ENCODE data around the gene RTN4RL1.

DNA sequence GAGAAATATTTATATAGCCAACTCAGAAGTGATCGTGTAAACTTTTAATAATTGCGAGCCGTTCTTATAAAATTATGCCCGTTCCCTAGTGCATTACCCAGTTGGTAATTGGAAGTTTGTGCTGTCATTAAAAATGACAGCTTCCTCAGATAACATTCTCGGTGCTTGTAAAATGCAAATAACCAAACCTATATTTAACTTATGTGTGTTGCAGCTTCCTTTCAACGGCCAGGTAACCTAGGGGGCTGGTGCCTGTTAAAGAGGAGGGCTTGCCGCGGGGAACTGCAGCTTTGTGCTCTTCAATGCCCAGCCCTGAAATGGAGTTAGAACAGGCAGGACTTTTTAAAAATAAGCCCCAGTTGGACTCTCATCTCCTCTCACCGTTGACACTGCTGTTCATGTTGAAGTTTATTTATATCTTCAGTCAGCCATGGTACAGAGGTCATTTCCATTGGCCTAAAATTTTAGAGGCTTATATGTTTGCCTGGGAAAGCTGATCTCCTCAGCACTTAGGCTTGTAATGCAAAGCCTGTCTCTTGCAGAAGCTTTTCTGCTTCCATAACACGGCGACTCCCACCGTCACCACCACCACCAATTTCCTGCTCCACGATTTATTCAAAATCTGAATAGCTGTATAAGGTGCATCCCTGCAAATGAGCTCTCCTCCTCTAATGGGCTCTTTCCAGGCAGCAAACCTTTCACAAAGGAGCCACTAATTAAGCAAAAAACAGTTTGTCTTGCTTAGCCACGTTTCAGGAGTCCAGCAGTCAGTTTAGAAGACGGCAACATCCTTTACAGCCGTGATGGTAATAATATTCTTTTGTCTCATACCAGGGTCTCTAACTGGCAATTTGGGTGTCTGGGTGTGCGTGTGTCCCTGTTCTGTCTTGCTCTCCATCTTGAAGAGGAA lies 120.6 kb downstream of the RTN4RL1 start:
- TF ChIP-seq, protein P1, sequence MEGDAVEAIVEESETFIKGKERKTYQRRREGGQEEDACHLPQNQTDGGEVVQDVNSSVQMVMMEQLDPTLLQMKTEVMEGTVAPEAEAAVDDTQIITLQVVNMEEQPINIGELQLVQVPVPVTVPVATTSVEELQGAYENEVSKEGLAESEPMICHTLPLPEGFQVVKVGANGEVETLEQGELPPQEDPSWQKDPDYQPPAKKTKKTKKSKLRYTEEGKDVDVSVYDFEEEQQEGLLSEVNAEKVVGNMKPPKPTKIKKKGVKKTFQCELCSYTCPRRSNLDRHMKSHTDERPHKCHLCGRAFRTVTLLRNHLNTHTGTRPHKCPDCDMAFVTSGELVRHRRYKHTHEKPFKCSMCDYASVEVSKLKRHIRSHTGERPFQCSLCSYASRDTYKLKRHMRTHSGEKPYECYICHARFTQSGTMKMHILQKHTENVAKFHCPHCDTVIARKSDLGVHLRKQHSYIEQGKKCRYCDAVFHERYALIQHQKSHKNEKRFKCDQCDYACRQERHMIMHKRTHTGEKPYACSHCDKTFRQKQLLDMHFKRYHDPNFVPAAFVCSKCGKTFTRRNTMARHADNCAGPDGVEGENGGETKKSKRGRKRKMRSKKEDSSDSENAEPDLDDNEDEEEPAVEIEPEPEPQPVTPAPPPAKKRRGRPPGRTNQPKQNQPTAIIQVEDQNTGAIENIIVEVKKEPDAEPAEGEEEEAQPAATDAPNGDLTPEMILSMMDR (IDR thresholded peaks at IDR 0.05): no peak
- TF ChIP-seq POLR2A (IDR thresholded peaks at IDR 0.05): no peak
